OCI-LY1 (cell line): ENCODE results near the gene SHC1.

Experiments used
- H2AFZ ChIP-seq: fragments of 200-600 bp; sonication (generic), shearing (Covaris generic); 2 replicates; pipeline ENCODE4 v1.6.0; 2014; ENCODE audit warnings: antibody characterized with exemption, mild to moderate bottlenecking, low read length
- H3F3A ChIP-seq: fragments of 200-600 bp; sonication (generic), shearing (Covaris generic); 2 replicates; pipeline ENCODE4 v1.6.0; 2014; ENCODE audit warnings: mild to moderate bottlenecking, antibody characterized with exemption, low read length, moderate library complexity; ENCODE audit not compliant: insufficient read depth
- H3K27ac ChIP-seq: fragments of 200-600 bp; sonication (generic); 2 replicates; pipeline ENCODE4 v1.5.1; 2014; ENCODE audit warnings: low read length, mixed run types, mild to moderate bottlenecking, low read depth; ENCODE audit not compliant: poor library complexity, severe bottlenecking
- H3K27me3 ChIP-seq: fragments of 200-600 bp; sonication (generic); 2 replicates; pipeline ENCODE4 v1.6.0; 2014; ENCODE audit warnings: antibody characterized with exemption, mild to moderate bottlenecking, low read length, moderate library complexity; ENCODE audit not compliant: insufficient read depth
- H3K36me3 ChIP-seq: fragments of 200-600 bp; sonication (generic); 2 replicates; pipeline ENCODE4 v1.6.1; 2014; ENCODE audit warnings: mild to moderate bottlenecking, antibody characterized with exemption, low read length, moderate library complexity, mixed read lengths; ENCODE audit not compliant: insufficient read depth
- H3K4me1 ChIP-seq: fragments of 200-600 bp; sonication (generic); 2 replicates; pipeline ENCODE4 v1.5.1; 2014; ENCODE audit warnings: mild to moderate bottlenecking, low read length, moderate library complexity; ENCODE audit not compliant: insufficient read depth, severe bottlenecking
- H3K4me2 ChIP-seq: fragments of 200-600 bp; sonication (generic), shearing (Covaris generic); 2 replicates; pipeline ENCODE4 v1.6.1; 2014; ENCODE audit warnings: low read length
- H3K4me3 ChIP-seq: fragments of 200-600 bp; sonication (generic); 2 replicates; pipeline ENCODE4 v1.5.1; 2014; ENCODE audit warnings: low read length, low read depth, mild to moderate bottlenecking, mixed read lengths; ENCODE audit not compliant: poor library complexity, severe bottlenecking
- H3K79me2 ChIP-seq: fragments of 200-600 bp; shearing (Covaris generic); 2 replicates; pipeline ENCODE4 v1.6.1; 2016; ENCODE audit warnings: mixed run types, low read length, mixed read lengths; ENCODE audit not compliant: insufficient read depth
- H3K9ac ChIP-seq: fragments of 200-600 bp; sonication (generic), shearing (Covaris generic); 2 replicates; pipeline ENCODE4 v1.6.1; 2014; ENCODE audit warnings: mild to moderate bottlenecking, low read length, mixed read lengths
- H3K9me2 ChIP-seq: fragments of 200-600 bp; sonication (generic), shearing (Covaris generic); 2 replicates; pipeline ENCODE4 v1.6.1; 2014; ENCODE audit warnings: low read depth, mild to moderate bottlenecking, low read length, mixed read lengths
- H3K9me3 ChIP-seq: fragments of 200-600 bp; shearing (Covaris generic); 2 replicates; pipeline ENCODE4 v1.6.1; 2014; ENCODE audit warnings: low read length, mixed read lengths
- H4K20me1 ChIP-seq: fragments of 200-600 bp; sonication (generic), shearing (Covaris generic); 2 replicates; pipeline ENCODE4 v1.6.0; 2016; ENCODE audit warnings: mild to moderate bottlenecking, low read length; ENCODE audit not compliant: insufficient read depth
- CTCF ChIP-seq: fragments of 200-600 bp; sonication (generic), shearing (Covaris generic); IDR thresholded peaks from 2 replicates; pipeline ENCODE4 v1.5.1; 2017; ENCODE audit warnings: mild to moderate bottlenecking, antibody characterized with exemption, low read length, moderate library complexity, mixed read lengths
- EZH2 ChIP-seq: fragments of 200-600 bp; sonication (generic), shearing (Covaris generic); IDR thresholded peaks from 2 replicates; pipeline ENCODE4 v1.8.0; 2017; ENCODE audit warnings: borderline replicate concordance, mixed run types, mild to moderate bottlenecking, antibody characterized with exemption, low read length, moderate library complexity, mixed read lengths

SHC1 gene

GRCh38 chr1:154954541-154954940 lies 16.0 kb downstream of the SHC1 start:
- Histone ChIP-seq H3K27me3 (no peaks in the 10 kb centered on the region), H2AFZ (no peak overlapping the region), H3K4me1 (peaks cover 64% of the 10 kb centered on the region), H3K9ac (peak overlapping the region; percentile 33; the same call in 1 of the 2 replicates), H3K9me3 (no peaks in the 10 kb centered on the region), H3K79me2 (no peaks in the 10 kb centered on the region), H3F3A (no peaks in the 10 kb centered on the region), H3K4me2 (peak overlapping the region; percentile 74), H3K27ac (peak overlapping the region; percentile 89), H3K36me3 (peaks cover 21% of the 10 kb centered on the region), H4K20me1 (no peaks in the 10 kb centered on the region), H3K9me2 (no peaks in the 10 kb centered on the region), H3K4me3 (peak overlapping the region; percentile 65)
- TF ChIP-seq CTCF: no peak
- TF ChIP-seq EZH2: no peak

GRCh38 chr1:154953611-154954038 lies 16.9 kb downstream of the SHC1 start:
- H3K9me3 ChIP-seq: no peaks in the 10 kb centered on the region
- H3K36me3 ChIP-seq: peaks cover 12% of the 10 kb centered on the region; the same call in 1 of the 2 replicates
- no peaks in the 10 kb centered on the region for H4K20me1 ChIP-seq
- H3K4me3 ChIP-seq: peak overlapping the region; percentile 49
- no peak for TF ChIP-seq EZH2
- TF ChIP-seq CTCF: no peak
- peak overlapping the region; percentile 74; the same call in 1 of the 2 replicates for H3K4me2 ChIP-seq
- H3K9me2 ChIP-seq: no peaks in the 10 kb centered on the region
- peak overlapping the region; percentile 89 for H3K27ac ChIP-seq
- no peaks in the 10 kb centered on the region for H3K79me2 ChIP-seq
- H3K27me3 ChIP-seq: no peaks in the 10 kb centered on the region
- H3K4me1 ChIP-seq: peaks cover 64% of the 10 kb centered on the region
- no peak overlapping the region for H2AFZ ChIP-seq
- peak overlapping the region; percentile 21; the same call in 1 of the 2 replicates for H3K9ac ChIP-seq
- H3F3A ChIP-seq: no peaks in the 10 kb centered on the region

- no peak overlapping the region for H2AFZ ChIP-seq
- no peak for TF ChIP-seq EZH2
- no peak for TF ChIP-seq CTCF
- no peaks in the 10 kb centered on the region for H3K9me2 ChIP-seq
- H3K27ac ChIP-seq: peak overlapping the region; percentile 89
- no peaks in the 10 kb centered on the region for H3F3A ChIP-seq
- no peaks in the 10 kb centered on the region for H3K9me3 ChIP-seq
- H4K20me1 ChIP-seq: no peaks in the 10 kb centered on the region
- H3K79me2 ChIP-seq: no peaks in the 10 kb centered on the region
- H3K4me2 ChIP-seq: peak overlapping the region; percentile 74; the same call in 1 of the 2 replicates
- H3K4me1 ChIP-seq: peaks cover 64% of the 10 kb centered on the region
- peak overlapping the region; percentile 49 for H3K4me3 ChIP-seq
- peak overlapping the region; percentile 21; the same call in 1 of the 2 replicates for H3K9ac ChIP-seq
- peaks cover 8% of the 10 kb centered on the region; the same call in 1 of the 2 replicates for H3K36me3 ChIP-seq
- no peaks in the 10 kb centered on the region for H3K27me3 ChIP-seq
Measured at GRCh38 chr1:154952664-154953063, 17.9 kb downstream of the SHC1 start.
